GM21619 (cell line): ENCODE data around the gene OMP.

Source experiments
- ATAC-seq: cut with Tn5 transposase; IDR thresholded peaks from one replicate; pipeline ENCODE4 v1.9.1; 2021; ENCODE audit not compliant: unreplicated experiment

OMP gene

GRCh38 chr11:77137421-77137820, 34.8 kb downstream of the OMP start:
- no peak for ATAC-seq

GRCh38 chr11:77138106-77138649, 35.5 kb downstream of the OMP start:
- ATAC-seq = no peak

- no peak for ATAC-seq
Measured at GRCh38 chr11:77139201-77139600, 36.6 kb downstream of the OMP start.

GRCh38 chr11:77140231-77140851, 37.7 kb downstream of the OMP start:
- ATAC-seq = no peak

GRCh38 chr11:77141034-77141433, 38.4 kb downstream of the OMP start:
- ATAC-seq = no peak

GRCh38 chr11:77141475-77141874, 38.8 kb downstream of the OMP start:
- no peak for ATAC-seq

- no peak for ATAC-seq
Measured at GRCh38 chr11:77142091-77142975, 39.7 kb downstream of the OMP start.

GRCh38 chr11:77143405-77144020, 40.9 kb downstream of the OMP start:
- ATAC-seq = no peak

- ATAC-seq = no peak
Measured at GRCh38 chr11:77144196-77144856, 41.7 kb downstream of the OMP start.

- no peak for ATAC-seq
Measured at GRCh38 chr11:77144857-77145428, 42.3 kb downstream of the OMP start.

- ATAC-seq = no peak
Measured at GRCh38 chr11:77146261-77147035, 43.8 kb downstream of the OMP start.

GRCh38 chr11:77147036-77147315, 44.3 kb downstream of the OMP start:
- ATAC-seq = no peak

GRCh38 chr11:77147668-77148321, 45.2 kb downstream of the OMP start:
- no peak for ATAC-seq

GRCh38 chr11:77148963-77149715, 46.5 kb downstream of the OMP start:
- ATAC-seq = no peak

- ATAC-seq = no peak
Measured at GRCh38 chr11:77149716-77150392, 47.2 kb downstream of the OMP start.

GRCh38 chr11:77150836-77151235, 48.2 kb downstream of the OMP start:
- ATAC-seq = no peak

- ATAC-seq = no peak
Measured at GRCh38 chr11:77151804-77152509, 49.3 kb downstream of the OMP start.

GRCh38 chr11:77152846-77153245, 50.2 kb downstream of the OMP start:
- ATAC-seq = no peak
